Memory B cell (primary cell): ENCODE measurements around the gene ATP5ME.

Experiments used
- ATAC-seq: fragments of 150-1000 bp; cut with Tn5 transposase; 2 replicates; pipeline ENCODE4 v1.10.0; 2021; ENCODE audit warnings: low read depth, mild to moderate bottlenecking, moderate library complexity
- DNase-seq, 2 donors: peaks; one replicate each; pipeline ENCODE4 v3.0.0; 2022; ENCODE audit warnings: low spot score in 2 of 2
- H3K27ac Mint-ChIP-seq: one replicate; pipeline ENCODE4 v1.8.0; 2022; ENCODE audit warnings: mild to moderate bottlenecking, moderate library complexity, mixed read lengths
- H3K27me3 Mint-ChIP-seq: one replicate; pipeline ENCODE4 v1.8.0; 2022; ENCODE audit warnings: mixed read lengths
- H3K36me3 Mint-ChIP-seq: one replicate; pipeline ENCODE4 v1.8.0; 2022; ENCODE audit warnings: mild to moderate bottlenecking, mixed read lengths
- H3K4me1 Mint-ChIP-seq: one replicate; pipeline ENCODE4 v1.8.0; 2022; ENCODE audit warnings: mixed read lengths
- H3K4me3 Mint-ChIP-seq: one replicate; pipeline ENCODE4 v1.8.0; 2022; ENCODE audit warnings: mild to moderate bottlenecking, moderate library complexity, mixed read lengths
- H3K9me3 Mint-ChIP-seq: one replicate; pipeline ENCODE4 v1.8.0; 2022; ENCODE audit warnings: mixed read lengths

ATP5ME gene

DNA sequence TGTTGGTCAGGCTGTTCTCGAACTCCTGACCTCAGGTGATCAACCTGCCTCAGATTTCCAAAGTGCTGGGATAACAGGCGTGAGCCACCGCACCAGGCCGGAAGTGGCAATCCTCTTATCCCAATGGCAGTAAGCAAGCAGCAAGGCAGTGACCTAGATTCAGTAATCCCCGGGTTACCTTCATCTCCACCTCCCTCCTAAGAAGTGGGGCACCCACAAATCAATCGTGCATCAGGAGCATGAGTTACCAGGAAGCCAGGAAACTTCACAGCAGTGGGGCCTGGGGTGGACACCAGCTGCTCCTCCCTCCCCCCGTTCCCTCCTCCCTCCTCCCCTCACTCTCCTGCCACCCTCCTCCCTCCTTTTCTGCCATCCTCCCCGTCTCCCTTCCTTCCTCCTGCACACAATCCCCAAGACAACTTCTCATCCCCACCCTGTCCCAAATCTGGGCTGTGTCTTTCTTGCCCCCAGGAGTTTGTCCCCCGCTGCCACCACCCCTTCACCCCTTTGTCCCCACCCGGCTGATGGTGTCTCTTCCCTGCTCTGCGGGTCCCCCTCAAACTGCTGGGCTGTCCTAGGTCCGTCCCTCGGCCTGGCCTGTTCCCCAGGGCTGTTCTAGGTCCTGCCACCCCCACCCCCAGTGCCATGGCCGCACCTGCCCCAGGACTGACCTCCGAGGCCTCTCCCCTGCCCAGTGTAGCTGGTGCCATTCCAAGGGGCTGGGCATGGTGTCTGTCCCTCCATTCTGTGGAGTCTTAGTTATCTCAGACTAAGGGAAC, 46.5 kb downstream of the ATP5ME start:
- H3K9me3 Mint-ChIP-seq: peaks cover 7% of the 10 kb centered on the region
- DNase-seq (no peak), ATAC-seq (no peak)
- no peak overlapping the region for H3K4me3 Mint-ChIP-seq
- H3K4me1 Mint-ChIP-seq: no peaks in the 10 kb centered on the region
- peaks cover 3% of the 10 kb centered on the region for H3K27me3 Mint-ChIP-seq
- H3K27ac Mint-ChIP-seq: no peak overlapping the region
- H3K36me3 Mint-ChIP-seq: no peaks in the 10 kb centered on the region

- no peak overlapping the region for H3K4me3 Mint-ChIP-seq
- peaks cover 5% of the 10 kb centered on the region for H3K9me3 Mint-ChIP-seq
- DNase-seq (no peak), ATAC-seq (no peak)
- peaks cover 5% of the 10 kb centered on the region for H3K27me3 Mint-ChIP-seq
- H3K36me3 Mint-ChIP-seq: no peaks in the 10 kb centered on the region
- no peaks in the 10 kb centered on the region for H3K4me1 Mint-ChIP-seq
- H3K27ac Mint-ChIP-seq: no peak overlapping the region
Measured at GRCh38 chr4:626201-627091, 47.6 kb downstream of the ATP5ME start.

DNA sequence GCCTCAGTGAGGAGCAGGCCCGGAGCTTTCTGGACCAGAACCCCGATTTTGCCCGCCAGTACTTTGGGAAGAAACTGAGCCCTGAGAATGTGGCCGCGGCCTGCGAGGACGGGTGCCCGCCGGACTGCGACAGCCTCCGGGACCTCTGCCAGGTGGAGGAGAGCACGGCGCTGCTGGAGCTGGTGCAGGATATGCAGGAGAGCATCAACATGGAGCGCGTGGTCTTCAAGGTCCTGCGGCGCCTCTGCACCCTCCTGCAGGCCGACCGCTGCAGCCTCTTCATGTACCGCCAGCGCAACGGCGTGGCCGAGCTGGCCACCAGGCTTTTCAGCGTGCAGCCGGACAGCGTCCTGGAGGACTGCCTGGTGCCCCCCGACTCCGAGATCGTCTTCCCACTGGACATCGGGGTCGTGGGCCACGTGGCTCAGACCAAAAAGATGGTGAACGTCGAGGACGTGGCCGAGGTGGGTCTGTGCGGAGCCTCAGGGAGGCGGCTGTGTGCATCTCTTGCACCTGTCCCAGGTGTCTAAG, 48.4 kb downstream of the ATP5ME start:
- Mint-ChIP-seq H3K27me3 (peaks cover 6% of the 10 kb centered on the region), H3K4me3 (no peak overlapping the region), H3K9me3 (peaks cover under 1% of the 10 kb centered on the region), H3K27ac (no peak overlapping the region), H3K4me1 (no peaks in the 10 kb centered on the region), H3K36me3 (no peaks in the 10 kb centered on the region)
- no peak for DNase-seq
- ATAC-seq: no peak

DNA sequence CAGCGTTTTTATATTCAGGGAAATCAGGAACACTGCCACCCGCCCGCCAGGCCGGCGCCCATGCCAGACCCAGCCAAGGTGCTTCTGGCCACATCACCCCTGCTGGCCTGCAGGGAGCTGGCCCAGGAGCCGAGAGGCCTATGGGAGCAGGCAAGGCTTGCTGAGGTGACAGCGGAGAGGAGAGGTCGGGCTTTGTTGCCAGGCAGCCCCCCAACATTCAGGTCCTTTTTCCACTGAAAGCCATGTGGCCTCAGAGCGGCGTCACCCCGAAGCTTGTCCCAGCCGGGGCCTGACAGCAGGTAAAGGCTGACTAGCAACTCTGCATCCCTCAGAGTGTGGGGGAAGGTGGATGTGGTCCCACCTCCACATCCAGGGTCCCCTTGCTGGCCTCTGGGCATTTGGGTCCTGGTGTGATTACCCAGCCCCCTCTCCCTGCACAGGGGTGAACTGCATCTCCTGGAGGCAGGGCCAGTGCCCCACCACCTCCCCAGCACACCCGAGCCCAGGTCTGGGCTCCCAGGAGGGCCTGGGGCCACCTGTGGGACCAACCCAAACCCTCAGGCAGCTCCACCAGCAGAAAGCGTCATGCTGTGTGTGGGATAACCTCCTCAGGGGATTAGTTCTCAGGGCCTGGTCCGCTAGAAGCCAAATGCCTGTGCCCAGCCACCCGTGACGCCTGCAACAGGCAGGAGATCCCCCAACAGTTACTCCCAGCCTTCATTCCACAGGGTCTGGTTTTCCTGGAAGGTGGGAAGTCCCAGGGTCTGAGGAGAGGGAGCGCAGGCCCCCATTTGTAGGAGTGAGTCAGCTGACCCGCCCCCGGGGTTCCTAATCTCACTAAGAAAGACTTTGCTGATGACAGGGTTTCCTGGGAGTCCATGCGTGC, 49.1 kb downstream of the ATP5ME start, which contains the start of gene PDE6B:
TSS of gene PDE6B (plus strand) at position 869 of the 886 bp plus-strand sequence. CDS start 54 bp downstream, outside the sequence.
- ATAC-seq: no peak
- Mint-ChIP-seq H3K9me3 (no peaks in the 10 kb centered on the region), H3K27ac (no peak within 1 kb of the TSS), H3K27me3 (peaks cover 6% of the 10 kb centered on the region), H3K4me1 (no peaks in the 10 kb centered on the region), H3K4me3 (no peak within 1 kb of the TSS), H3K36me3 (no peaks in the 10 kb centered on the region)
- DNase-seq: no peak

DNA sequence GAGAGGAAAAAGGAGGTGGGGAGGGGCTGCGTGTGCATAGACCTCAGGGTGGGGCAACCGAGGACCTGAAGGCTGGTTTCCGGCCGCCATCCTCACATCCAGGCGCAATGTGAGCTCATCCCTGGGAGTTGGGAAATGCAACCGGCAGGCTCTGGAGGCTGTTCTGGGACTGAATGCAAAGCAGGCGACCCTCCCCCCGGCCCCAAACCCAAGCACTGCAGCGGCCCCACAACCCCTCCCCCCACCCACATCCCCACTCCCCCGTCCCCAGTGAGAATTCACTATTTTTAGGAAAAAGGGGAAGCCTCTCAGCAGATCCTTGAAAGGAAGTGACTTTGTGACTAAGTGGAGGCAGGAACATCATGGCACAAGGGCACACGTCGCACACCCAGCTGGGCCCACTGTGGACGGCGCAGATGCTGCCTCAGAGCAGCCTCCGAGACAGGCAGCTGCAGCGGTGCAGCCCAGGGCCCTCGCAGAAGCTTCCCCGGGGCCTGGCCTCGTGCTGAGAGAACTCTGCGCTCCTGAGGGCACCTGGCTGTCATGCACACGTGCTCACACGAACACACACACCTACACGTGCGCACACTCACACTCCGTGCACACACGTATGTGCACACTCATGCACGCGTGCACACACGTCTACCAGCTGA, 50.0 kb downstream of the ATP5ME start:
- no peak for DNase-seq
- Mint-ChIP-seq H3K4me3 (no peak overlapping the region), H3K36me3 (no peaks in the 10 kb centered on the region)

DNA sequence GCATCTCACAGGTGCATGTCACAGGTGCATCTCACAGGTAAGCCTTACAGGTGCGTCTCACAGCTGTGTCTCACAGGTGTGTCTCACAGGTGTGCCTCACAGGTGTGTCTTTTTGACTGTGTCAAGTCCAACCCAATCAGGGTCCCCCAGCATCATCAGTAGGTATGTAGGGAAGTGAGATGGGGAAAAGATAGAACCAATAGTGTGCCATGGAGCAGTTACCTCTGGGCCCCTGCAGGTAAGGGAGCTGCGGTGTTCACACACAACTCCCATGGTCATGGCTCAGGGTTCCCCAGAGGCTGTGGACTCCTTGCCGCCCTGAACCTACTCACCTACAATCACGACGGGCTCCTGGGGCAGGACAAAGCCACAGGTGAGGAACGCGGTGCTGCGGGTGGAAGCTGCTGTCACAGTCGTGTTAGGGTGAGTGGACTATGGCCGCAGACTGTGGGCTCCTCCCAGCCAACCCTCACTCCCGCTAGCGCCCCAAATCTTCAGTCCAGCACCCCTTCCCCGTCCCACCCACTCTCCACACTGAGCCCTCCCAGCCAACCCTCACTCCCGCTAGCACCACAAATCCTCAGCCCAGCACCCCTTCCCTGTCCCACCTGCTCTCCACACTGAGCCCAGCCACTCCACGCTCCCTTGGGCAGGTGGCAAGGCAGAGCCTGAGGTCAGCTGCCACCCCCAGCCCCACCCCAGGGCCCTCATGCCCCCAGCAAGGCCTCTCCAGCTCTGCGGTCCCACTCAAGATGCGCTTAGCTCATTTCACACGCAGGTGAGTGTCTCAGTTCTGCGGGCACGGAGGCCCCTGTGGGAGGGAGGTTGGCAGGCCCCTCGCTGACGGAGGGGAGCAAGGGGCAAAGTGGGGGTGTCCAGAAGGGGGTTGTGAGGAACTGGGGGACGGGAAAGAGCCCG, 50.8 kb downstream of the ATP5ME start:
- H3K4me3 Mint-ChIP-seq: no peak overlapping the region

More for the DNA sequence above, 50.0 kb downstream of the ATP5ME start:
- H3K9me3 Mint-ChIP-seq: no peaks in the 10 kb centered on the region
- H3K27me3 Mint-ChIP-seq: peaks cover 6% of the 10 kb centered on the region
- no peaks in the 10 kb centered on the region for H3K4me1 Mint-ChIP-seq
- H3K27ac Mint-ChIP-seq: no peak overlapping the region
- ATAC-seq: no peak

More for the DNA sequence above, 50.8 kb downstream of the ATP5ME start:
- Mint-ChIP-seq H3K4me1 (no peaks in the 10 kb centered on the region), H3K27me3 (peaks cover 6% of the 10 kb centered on the region), H3K36me3 (no peaks in the 10 kb centered on the region), H3K9me3 (no peaks in the 10 kb centered on the region), H3K27ac (no peak overlapping the region)
- ATAC-seq: no peak
- no peak for DNase-seq
